Loucy (cell line): ENCODE measurements around the gene MYO5B.

Experiments
- H2AFZ ChIP-seq: fragments of 200-600 bp; sonication (generic); 2 replicates; pipeline ENCODE4 v1.6.0; 2016; ENCODE audit warnings: antibody characterized with exemption, mild to moderate bottlenecking, low read length, moderate library complexity
- H3F3A ChIP-seq: fragments of 200-600 bp; 2 replicates; pipeline ENCODE4 v1.6.0; 2016; ENCODE audit warnings: antibody characterized with exemption, low read depth, mild to moderate bottlenecking
- H3K27me3 ChIP-seq: fragments of 200-600 bp; sonication (generic); 2 replicates; pipeline ENCODE4 v1.6.1; 2014; ENCODE audit warnings: low read length, mild to moderate bottlenecking; ENCODE audit not compliant: insufficient read depth, poor library complexity, severe bottlenecking
- H3K36me3 ChIP-seq: fragments of 200-600 bp; sonication (generic); 2 replicates; pipeline ENCODE4 v1.6.1; 2016; ENCODE audit warnings: low read length; ENCODE audit not compliant: insufficient read depth
- H3K4me1 ChIP-seq: fragments of 200-600 bp; sonication (generic); 2 replicates; pipeline ENCODE4 v1.5.1; 2014; ENCODE audit warnings: low read length, mild to moderate bottlenecking; ENCODE audit not compliant: insufficient read depth, poor library complexity, severe bottlenecking
- H3K4me2 ChIP-seq: fragments of 200-600 bp; sonication (generic); 2 replicates; pipeline ENCODE4 v1.6.0; 2014; ENCODE audit warnings: antibody characterized with exemption, low read length, low read depth, mild to moderate bottlenecking; ENCODE audit not compliant: poor library complexity, severe bottlenecking
- H3K4me3 ChIP-seq: fragments of 200-600 bp; sonication (generic); 2 replicates; pipeline ENCODE4 v1.5.1; 2014; ENCODE audit warnings: low read length, mild to moderate bottlenecking, mixed read lengths; ENCODE audit not compliant: poor library complexity, severe bottlenecking
- H3K79me2 ChIP-seq: fragments of 200-600 bp; sonication (generic); 2 replicates; pipeline ENCODE4 v1.6.1; 2014; ENCODE audit warnings: low read length; ENCODE audit not compliant: insufficient read depth
- H3K9ac ChIP-seq: fragments of 200-600 bp; sonication (generic); 2 replicates; pipeline ENCODE4 v1.6.0; 2014; ENCODE audit warnings: mild to moderate bottlenecking, low read depth, low read length, moderate library complexity; ENCODE audit not compliant: poor library complexity, severe bottlenecking
- H3K9me2 ChIP-seq: fragments of 200-600 bp; sonication (generic); replicated peaks from 2 replicates; pipeline ENCODE4 v1.6.1; 2016; ENCODE audit warnings: low read depth, low read length, mixed read lengths
- H3K9me3 ChIP-seq: fragments of 200-600 bp; sonication (generic); 2 replicates; pipeline ENCODE4 v1.6.1; 2014; ENCODE audit warnings: mild to moderate bottlenecking, antibody characterized with exemption, low read length, low read depth; ENCODE audit not compliant: insufficient read depth
- H4K20me1 ChIP-seq: fragments of 200-600 bp; sonication (generic); 2 replicates; pipeline ENCODE4 v1.6.0; 2014; ENCODE audit warnings: antibody characterized with exemption, low read length, mild to moderate bottlenecking; ENCODE audit not compliant: insufficient read depth, poor library complexity, severe bottlenecking
- EZH2phosphoT487 ChIP-seq: fragments of 200-600 bp; IDR thresholded peaks from 2 replicates; pipeline ENCODE4 v1.6.1; 2018; ENCODE audit warnings: antibody characterized with exemption, mild to moderate bottlenecking, moderate library complexity, borderline replicate concordance
- TF ChIP-seq, protein P1 (sequence below): fragments of 200-600 bp; sonication (generic); conservative IDR thresholded peaks from 2 replicates; pipeline ENCODE4 v1.5.1; 2014; ENCODE audit warnings: mild to moderate bottlenecking, antibody characterized with exemption, low read length

MYO5B gene

DNA sequence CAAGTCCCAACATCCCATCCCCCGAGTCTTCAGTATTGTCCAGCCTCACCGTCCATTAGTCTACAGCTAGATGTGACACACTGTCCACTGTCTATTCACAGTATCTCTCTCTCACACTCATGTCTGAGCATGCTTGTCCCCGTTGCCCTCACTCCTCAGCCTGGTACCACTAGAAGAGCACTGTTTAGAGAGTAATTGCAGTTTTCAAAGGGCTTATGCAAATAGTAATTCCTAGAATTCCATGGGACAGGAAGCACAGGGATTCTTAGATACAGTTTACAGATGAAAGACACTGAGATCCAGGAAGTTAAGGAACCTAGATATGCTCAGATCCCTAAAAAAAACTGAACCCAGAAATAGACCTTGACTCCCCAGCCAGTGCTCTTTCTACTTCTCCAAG is 125.5 kb downstream of the MYO5B start:
- no peaks in the 10 kb centered on the region for H4K20me1 ChIP-seq
- H3F3A ChIP-seq, result no peaks in the 10 kb centered on the region
- no peaks in the 10 kb centered on the region for H3K4me1 ChIP-seq
- no peaks in the 10 kb centered on the region for H3K9me2 ChIP-seq
- H3K9ac ChIP-seq, result no peak overlapping the region
- H3K9me3 ChIP-seq, result no peaks in the 10 kb centered on the region
- no peak for TF ChIP-seq EZH2phosphoT487
- TF ChIP-seq, protein P1, sequence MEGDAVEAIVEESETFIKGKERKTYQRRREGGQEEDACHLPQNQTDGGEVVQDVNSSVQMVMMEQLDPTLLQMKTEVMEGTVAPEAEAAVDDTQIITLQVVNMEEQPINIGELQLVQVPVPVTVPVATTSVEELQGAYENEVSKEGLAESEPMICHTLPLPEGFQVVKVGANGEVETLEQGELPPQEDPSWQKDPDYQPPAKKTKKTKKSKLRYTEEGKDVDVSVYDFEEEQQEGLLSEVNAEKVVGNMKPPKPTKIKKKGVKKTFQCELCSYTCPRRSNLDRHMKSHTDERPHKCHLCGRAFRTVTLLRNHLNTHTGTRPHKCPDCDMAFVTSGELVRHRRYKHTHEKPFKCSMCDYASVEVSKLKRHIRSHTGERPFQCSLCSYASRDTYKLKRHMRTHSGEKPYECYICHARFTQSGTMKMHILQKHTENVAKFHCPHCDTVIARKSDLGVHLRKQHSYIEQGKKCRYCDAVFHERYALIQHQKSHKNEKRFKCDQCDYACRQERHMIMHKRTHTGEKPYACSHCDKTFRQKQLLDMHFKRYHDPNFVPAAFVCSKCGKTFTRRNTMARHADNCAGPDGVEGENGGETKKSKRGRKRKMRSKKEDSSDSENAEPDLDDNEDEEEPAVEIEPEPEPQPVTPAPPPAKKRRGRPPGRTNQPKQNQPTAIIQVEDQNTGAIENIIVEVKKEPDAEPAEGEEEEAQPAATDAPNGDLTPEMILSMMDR, result no peak
- H2AFZ ChIP-seq, result no peak overlapping the region
- no peak overlapping the region for H3K4me2 ChIP-seq
- H3K4me3 ChIP-seq, result no peak overlapping the region
- H3K27me3 ChIP-seq, result no peaks in the 10 kb centered on the region
- no peaks in the 10 kb centered on the region for H3K79me2 ChIP-seq
- H3K36me3 ChIP-seq, result no peaks in the 10 kb centered on the region

DNA sequence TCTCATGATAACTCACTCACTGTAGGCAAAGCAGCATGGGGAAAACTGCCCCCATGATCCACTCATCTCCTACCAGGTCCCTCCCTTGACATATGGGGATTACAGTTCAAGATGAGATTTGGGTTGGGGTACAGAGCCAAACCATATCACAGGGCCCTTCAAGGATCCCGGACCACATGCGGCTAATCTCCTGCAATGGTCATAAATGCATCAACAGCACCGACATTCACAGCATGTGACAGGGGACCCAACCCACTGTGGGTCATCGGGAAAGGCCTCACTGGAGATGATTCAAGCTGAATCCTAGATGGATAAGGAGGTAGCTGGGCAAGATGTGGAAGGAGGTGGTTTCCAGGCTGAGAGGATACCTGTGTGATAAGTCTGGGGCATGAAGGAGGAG is 129.4 kb downstream of the MYO5B start:
- no peaks in the 10 kb centered on the region for H3K27me3 ChIP-seq
- H3K36me3 ChIP-seq, result no peaks in the 10 kb centered on the region
- H3F3A ChIP-seq, result no peaks in the 10 kb centered on the region
- no peak overlapping the region for H3K9ac ChIP-seq
- H3K9me3 ChIP-seq, result no peaks in the 10 kb centered on the region
- H3K79me2 ChIP-seq, result no peaks in the 10 kb centered on the region
- H3K4me3 ChIP-seq, result no peak overlapping the region
- H4K20me1 ChIP-seq, result no peaks in the 10 kb centered on the region
- no peak overlapping the region for H2AFZ ChIP-seq
- H3K9me2 ChIP-seq, result no peaks in the 10 kb centered on the region
- no peaks in the 10 kb centered on the region for H3K4me1 ChIP-seq
- H3K4me2 ChIP-seq, result no peak overlapping the region
- TF ChIP-seq, protein P1, result no peak
- TF ChIP-seq EZH2phosphoT487, result no peak

DNA sequence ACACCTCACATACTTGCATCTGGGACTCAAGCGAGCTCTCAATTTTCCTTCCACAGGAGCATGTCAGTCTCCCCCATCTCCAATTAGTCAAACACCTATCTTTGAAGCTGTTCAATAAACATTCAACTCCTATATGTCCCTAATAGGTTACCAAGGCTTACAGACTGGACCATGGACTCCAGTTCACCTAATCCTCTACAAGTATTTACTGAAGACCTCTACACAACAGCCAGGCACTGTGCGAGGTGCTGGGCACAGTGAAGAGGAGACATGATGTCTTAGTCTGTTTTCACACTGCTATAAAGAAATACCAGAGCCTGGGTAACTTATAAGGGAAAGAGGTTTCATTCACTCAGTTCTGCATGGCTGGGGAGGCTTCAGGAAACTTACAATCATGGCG is 129.9 kb downstream of the MYO5B start:
- Histone ChIP-seq H3K4me2 (no peak overlapping the region), H3K9me2 (no peaks in the 10 kb centered on the region), H3K9me3 (no peaks in the 10 kb centered on the region), H4K20me1 (no peaks in the 10 kb centered on the region), H3F3A (no peaks in the 10 kb centered on the region), H3K4me3 (no peak overlapping the region), H3K36me3 (no peaks in the 10 kb centered on the region), H3K4me1 (no peaks in the 10 kb centered on the region), H2AFZ (no peak overlapping the region), H3K9ac (no peak overlapping the region), H3K27me3 (no peaks in the 10 kb centered on the region), H3K79me2 (no peaks in the 10 kb centered on the region)
- TF ChIP-seq, protein P1, result no peak
- no peak for TF ChIP-seq EZH2phosphoT487
